Spinal cord (tissue), 10 donors: Measurements from ENCODE around the gene SESTD1. TPM values are rescaled to one million over a fixed set of nuclear protein-coding genes. Genes with fewer than 3 reads are reported as not detected.

Source experiments
- DNase-seq, 6 donors: peaks; one replicate each; pipeline versions ENCODE4 v3.0.0 to v3.0.0-alpha.2; 2013 to 2015; ENCODE audit warnings: low spot score in 6 of 6, low read depth in 4 of 6
- H3K27ac ChIP-seq: one replicate; pipeline ENCODE4 v1.5.1; 2013; ENCODE audit warnings: low read depth, low read length, control low read depth
- H3K27me3 ChIP-seq: one replicate; pipeline ENCODE4 v1.6.1; 2013; ENCODE audit warnings: low read length; ENCODE audit not compliant: control insufficient read depth, insufficient read depth
- H3K36me3 ChIP-seq: one replicate; pipeline ENCODE4 v1.6.1; 2013; ENCODE audit warnings: low read length; ENCODE audit not compliant: control insufficient read depth, insufficient read depth
- H3K4me1 ChIP-seq: one replicate; pipeline ENCODE4 v1.6.1; 2013; ENCODE audit warnings: low read length; ENCODE audit not compliant: control insufficient read depth, insufficient read depth
- H3K4me3 ChIP-seq: one replicate; pipeline ENCODE4 v1.5.1; 2013; ENCODE audit warnings: low read depth, low read length, control low read depth
- H3K9me3 ChIP-seq: one replicate; pipeline ENCODE4 v1.6.1; 2013; ENCODE audit warnings: low read length; ENCODE audit not compliant: control insufficient read depth, insufficient read depth
- WGBS: methylation state at CpG from one replicate; pipeline ENCODE4 v1.1.5; 2013; ENCODE audit warnings: missing lambda C conversion rate; ENCODE audit not compliant: insufficient coverage; 5-methylcytosine and 5-hydroxymethylcytosine counted together
- polyA plus RNA-seq, 2 donors: library from polyadenylated mRNA; unstranded; fragments of 120-200 nt; gene quantifications; one replicate each; pipeline ENCODE4 v1.2.1, GENCODE V29; 2013; ENCODE audit not compliant: insufficient read length in 2 of 2
- total RNA-seq, 2 donors: library from RNA; depleted of rRNA in 1 of 2; stranded (reverse); fragments of 120-200 nt in 1 of 2; fragments of >200 nt in 1 of 2; gene quantifications; one replicate each; pipeline versions ENCODE4 v1.2.3 to v1.2.4, GENCODE V29; 2013 to 2014
- donor health status: healthy.

Gene SESTD1
- total and polyA plus RNA-seq, 4 donors = 33.3 to 72.6 (median 58.1) TPM

DNA sequence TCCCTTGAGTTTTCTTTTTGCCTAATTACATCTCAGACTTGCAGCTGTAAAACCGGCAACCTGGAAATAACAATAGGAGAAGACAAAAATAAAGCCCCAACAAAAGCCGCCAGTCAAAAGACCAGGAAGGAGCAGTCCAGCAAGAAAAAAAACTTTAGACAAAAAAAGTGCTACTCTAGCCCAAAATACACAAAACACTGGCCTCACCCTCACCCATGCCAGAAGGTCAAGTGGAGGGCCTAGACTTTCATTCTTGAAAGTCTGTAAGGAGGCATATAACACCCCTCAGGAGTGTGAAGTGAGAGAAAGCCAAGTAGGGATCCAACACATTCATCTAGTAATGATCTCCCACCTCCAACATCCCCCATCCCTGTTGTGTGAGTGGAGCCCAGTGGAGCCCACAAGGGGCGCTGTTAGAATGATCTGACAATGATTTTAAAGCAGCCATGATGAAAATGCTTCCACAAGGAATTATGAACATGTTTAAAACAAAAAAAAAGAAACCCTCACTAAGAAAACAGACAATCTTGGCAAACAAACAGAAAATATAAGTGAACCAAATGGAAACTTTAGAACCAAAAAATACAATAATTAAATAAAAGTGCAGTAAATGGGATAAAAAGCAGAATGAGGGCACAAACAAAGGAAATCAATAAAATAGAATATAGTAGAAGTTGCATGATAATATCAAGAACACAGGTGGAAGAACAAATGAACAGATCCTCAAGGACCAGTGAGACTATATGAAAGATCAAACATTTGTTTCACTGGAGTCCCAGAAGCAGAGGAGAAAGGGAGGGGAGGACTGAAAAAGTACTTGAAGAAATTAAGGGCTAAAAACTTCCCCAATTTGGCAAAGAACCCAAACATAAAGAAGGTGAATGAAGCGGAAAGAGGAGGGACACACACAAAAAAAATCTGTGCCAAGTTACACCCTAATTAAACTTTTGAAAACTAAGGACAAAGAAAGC lies 23.9 kb downstream of the SESTD1 start:
- no peak overlapping the region for H3K27ac ChIP-seq
- H3K36me3 ChIP-seq = no peaks in the 10 kb centered on the region
- no peaks in the 10 kb centered on the region for H3K27me3 ChIP-seq
- no peak overlapping the region for H3K4me3 ChIP-seq
- no peaks in the 10 kb centered on the region for H3K4me1 ChIP-seq
- no peak for DNase-seq
- H3K9me3 ChIP-seq = no peaks in the 10 kb centered on the region
- no CpG with 5 or more reads among the region's 4 CpGs for WGBS

DNA sequence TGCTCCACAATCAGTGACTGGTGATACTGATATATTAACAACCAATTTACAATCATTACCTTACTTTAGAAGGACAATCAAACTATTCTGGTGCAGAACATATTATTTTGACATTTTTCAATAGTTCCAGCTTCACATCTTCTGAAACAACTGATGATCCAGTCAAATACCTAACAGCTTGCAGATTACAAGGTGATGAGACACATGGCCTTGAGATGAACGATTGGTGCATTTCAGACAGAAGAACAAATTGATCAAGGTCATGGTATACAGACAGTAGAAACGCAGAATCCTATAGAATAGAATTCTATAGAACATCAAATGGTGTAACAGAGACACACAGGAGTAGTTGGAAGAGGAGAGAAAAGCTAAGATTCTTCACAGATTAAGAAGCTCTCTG lies 24.8 kb downstream of the SESTD1 start:
- no peaks in the 10 kb centered on the region for H3K27me3 ChIP-seq
- DNase-seq = no peak
- no peaks in the 10 kb centered on the region for H3K36me3 ChIP-seq
- no peak overlapping the region for H3K4me3 ChIP-seq
- H3K4me1 ChIP-seq = no peaks in the 10 kb centered on the region
- H3K27ac ChIP-seq = no peak overlapping the region
- H3K9me3 ChIP-seq = no peaks in the 10 kb centered on the region
- WGBS = 80% methylated on average over 1 of the region's 2 CpGs

DNA sequence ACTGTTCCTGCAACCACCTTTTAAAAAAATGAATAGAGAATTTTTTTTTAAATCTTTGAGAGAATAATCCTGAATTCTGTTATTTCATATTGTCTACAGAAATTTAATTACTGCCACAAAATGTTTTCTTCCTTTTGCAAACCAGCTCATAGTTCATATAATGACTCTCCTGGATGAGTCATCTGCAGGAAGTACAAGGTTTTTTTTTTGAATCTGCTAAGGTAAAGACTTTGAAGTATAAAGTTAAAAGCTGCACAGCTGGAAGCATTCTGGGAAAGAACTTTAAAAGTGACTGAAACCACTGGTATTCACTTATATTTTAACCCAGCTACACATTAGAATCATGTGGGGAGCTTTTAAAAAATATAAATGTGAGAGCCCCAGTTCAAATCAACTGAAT lies 25.4 kb downstream of the SESTD1 start:
- no peak overlapping the region for H3K4me3 ChIP-seq
- no peaks in the 10 kb centered on the region for H3K9me3 ChIP-seq
- H3K36me3 ChIP-seq = no peaks in the 10 kb centered on the region
- H3K27me3 ChIP-seq = no peaks in the 10 kb centered on the region
- no peaks in the 10 kb centered on the region for H3K4me1 ChIP-seq
- DNase-seq = no peak
- no peak overlapping the region for H3K27ac ChIP-seq

DNA sequence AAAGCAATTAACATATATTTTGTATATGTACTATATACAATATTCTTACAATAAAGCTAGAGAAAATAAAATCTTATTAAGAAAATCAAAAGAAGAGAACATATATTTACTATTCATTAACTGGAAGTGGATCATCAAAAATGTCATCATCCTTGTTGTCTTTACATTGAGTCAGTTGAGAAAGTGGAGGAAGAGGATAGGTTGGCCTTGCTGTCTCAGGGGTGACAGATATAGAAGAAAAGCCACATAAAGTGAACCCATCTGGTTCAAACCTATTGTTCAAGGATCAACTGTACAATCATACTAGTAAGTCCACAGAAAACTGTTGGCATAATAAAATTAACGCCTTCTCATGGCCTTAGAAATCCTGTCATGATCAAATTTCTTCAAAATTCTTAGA lies 26.6 kb downstream of the SESTD1 start:
- Histone ChIP-seq H3K4me3 (no peak overlapping the region), H3K27ac (no peak overlapping the region), H3K4me1 (no peaks in the 10 kb centered on the region), H3K9me3 (no peaks in the 10 kb centered on the region), H3K27me3 (no peaks in the 10 kb centered on the region), H3K36me3 (no peaks in the 10 kb centered on the region)
- no CpG with 5 or more reads among the region's 1 CpG for WGBS
- DNase-seq = no peak

DNA sequence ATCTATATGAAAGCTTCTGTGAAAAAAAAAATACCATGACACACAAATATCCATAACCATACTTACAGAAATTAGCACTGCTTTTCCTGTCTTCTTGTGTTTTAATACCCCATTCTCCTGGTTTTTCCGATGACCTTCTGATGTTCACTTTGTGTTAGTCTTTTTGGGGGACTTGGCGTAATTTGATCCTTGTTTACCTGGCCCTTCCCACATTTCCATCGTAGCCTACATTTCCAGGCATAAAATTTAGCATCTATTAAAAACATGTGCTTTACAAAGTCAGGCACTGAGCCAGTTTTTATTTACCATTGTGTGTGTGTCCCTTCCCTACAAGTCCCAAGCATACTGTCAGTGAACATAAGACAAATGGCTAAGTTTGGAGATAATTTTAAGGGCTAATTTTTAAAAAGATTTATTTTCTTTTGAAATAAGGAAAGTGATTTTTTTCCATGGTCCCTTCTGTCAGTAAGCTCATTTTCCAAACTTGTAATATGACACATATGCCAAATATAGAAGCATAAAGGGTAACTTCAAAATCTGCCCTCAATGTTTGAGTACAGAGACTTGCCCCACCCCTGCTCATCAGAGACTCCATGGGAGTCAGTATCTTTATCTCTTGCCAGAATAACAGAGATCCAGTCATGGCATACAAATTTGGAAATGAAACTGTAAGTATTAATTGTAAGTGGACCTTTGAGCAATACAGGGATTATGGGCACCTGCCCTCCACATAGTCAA lies 27.3 kb downstream of the SESTD1 start:
- WGBS = 50% methylated on average over 2 of the region's 3 CpGs
- Histone ChIP-seq H3K27me3 (no peaks in the 10 kb centered on the region), H3K27ac (no peak overlapping the region), H3K9me3 (no peaks in the 10 kb centered on the region), H3K4me1 (no peaks in the 10 kb centered on the region), H3K4me3 (no peak overlapping the region), H3K36me3 (no peaks in the 10 kb centered on the region)
- DNase-seq = no peak

DNA sequence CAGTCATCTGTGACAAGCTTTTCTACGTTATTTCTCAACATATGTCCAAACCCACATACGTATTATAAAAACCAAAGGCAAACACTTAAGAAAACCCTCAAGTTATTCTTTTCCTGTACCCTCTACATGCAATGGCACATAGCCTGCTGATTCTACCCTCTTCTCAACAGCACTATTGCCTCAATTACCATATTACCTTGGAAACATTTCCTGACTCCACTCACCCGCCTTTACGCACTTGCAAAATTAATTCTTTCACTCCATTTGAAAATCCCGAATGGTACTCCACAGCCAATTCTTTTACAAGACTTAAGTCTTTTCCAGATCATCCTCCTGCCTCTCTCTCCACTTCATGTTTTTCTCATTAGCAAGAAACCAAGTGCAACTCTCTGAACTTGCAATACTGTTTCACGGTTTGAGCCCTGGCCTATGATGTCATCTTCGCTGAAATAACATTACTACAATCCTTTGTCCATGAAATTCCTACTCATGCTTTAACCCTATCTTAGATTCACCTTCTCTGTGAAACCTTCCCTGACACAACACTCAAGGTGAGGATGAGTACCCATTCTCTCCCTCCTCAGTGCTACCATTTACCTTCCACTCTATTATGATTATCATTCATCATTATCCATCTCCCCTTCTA lies 29.0 kb downstream of the SESTD1 start:
- no peaks in the 10 kb centered on the region for H3K9me3 ChIP-seq
- peak in 2 of 6 donors; percentile 23 to 39 for DNase-seq
- peak overlapping the region; percentile 15 for H3K27ac ChIP-seq

DNA sequence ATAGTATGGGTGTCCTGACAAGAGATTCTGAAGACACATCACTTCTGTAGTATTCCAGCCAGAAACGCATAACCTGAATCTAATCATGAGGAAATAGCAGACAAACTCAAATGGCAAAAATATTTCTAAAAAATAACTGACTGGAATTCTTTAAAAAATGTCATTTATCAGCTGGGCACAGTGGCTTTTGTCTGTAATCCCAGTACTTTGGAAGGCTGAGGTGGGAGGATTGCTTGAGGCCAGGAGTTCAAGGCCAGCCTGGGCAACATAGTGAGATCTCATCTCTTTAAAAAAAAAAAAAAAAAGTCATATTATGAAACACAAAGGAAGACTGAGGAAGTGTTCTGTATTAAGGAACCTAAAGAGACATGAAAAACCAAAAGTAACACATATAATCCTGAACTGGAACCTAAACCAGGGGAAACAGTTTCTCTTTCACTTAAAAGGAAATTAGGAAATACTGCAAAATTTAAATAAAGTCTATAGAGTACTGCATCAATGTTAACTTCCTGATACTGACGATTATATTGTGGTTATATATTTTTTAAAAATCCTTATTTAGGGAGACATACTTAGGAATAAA lies 29.9 kb downstream of the SESTD1 start:
- Histone ChIP-seq H3K4me1 (no peaks in the 10 kb centered on the region), H3K27ac (no peak overlapping the region), H3K36me3 (no peaks in the 10 kb centered on the region), H3K9me3 (no peaks in the 10 kb centered on the region), H3K4me3 (no peak overlapping the region), H3K27me3 (no peaks in the 10 kb centered on the region)
- WGBS = no CpG with 5 or more reads among the region's 2 CpGs
- no peak for DNase-seq

More for the DNA sequence above, 29.0 kb downstream of the SESTD1 start:
- 47% methylated on average over 6 of the region's 7 CpGs for WGBS
- Histone ChIP-seq H3K4me3 (no peak overlapping the region), H3K27me3 (no peaks in the 10 kb centered on the region), H3K36me3 (no peaks in the 10 kb centered on the region), H3K4me1 (no peaks in the 10 kb centered on the region)

DNA sequence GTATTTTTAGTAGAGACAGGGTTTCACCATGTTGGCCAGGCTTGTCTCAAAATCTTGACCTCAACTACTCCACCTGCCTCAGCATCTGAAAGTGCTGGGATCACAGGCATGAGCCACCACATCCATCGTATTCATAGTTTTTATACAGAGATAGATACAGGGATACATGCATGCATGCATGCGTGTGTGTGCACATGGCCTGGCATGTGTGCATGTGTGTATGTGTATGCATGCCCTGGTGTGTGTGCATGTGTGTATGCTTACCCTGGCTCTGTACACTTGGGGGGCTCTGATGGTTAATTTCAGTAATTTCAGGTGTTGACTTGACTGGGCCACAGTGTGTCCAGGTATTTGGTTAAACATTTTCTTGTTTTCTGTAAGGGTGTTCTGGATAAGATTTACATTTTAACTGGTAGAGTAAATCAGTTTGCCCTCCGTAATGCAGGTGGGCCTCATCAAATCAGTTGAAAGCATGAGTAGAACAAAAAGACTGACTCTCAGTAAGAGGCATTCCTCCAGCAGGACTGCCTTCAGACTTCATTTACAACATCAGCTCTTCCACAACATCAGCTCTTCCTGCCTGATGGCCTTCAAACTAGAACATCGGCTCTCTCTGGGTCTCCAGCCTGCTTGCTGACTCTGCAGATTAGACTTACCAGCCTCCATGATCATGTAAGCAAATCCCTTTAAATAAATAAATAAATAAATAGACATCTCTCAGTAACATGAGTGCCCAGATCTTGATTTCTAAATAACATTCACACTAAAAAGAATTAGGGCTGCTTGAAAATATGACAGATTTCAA lies 30.8 kb downstream of the SESTD1 start:
- Histone ChIP-seq H3K9me3 (no peaks in the 10 kb centered on the region), H3K27me3 (no peaks in the 10 kb centered on the region), H3K4me1 (no peaks in the 10 kb centered on the region), H3K4me3 (no peak overlapping the region), H3K27ac (no peak overlapping the region), H3K36me3 (no peaks in the 10 kb centered on the region)
- WGBS = 100% methylated on average over 2 of the region's 4 CpGs
- no peak for DNase-seq

DNA sequence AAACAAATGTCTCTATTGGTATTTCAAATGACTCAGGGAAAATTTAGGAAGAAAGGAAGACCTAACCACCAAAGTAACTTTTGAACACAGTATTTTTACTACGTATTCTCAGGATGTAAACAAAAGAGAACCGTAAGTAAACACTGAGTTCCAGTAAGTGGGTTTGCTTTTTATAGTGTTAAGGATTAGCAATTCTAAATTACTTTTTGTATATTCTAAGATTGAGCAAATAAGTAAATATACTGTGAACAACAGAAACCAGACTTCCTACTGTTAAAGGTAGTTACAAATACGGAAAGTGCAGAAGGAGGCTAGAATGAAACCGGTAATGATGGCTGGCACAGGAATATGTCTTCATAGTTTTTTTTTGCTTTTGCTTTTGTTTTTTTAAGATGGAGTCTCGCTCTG lies 31.5 kb downstream of the SESTD1 start:
- no peak for DNase-seq
- 100% methylated on average over 3 of the region's 5 CpGs for WGBS
- H3K9me3 ChIP-seq = no peaks in the 10 kb centered on the region
- no peak overlapping the region for H3K27ac ChIP-seq
- no peaks in the 10 kb centered on the region for H3K27me3 ChIP-seq
- no peaks in the 10 kb centered on the region for H3K36me3 ChIP-seq
- no peak overlapping the region for H3K4me3 ChIP-seq
- no peaks in the 10 kb centered on the region for H3K4me1 ChIP-seq
